Astrocyte (in vitro differentiated cells and primary cell): ENCODE results near the gene ABCF3. TPM values are rescaled to one million over a fixed set of nuclear protein-coding genes. Genes with fewer than 3 reads are reported as not detected.
A peak's percentile ranks its signal among the peaks of the same experiment; 100 is the strongest.
"Not testable (repeated sequence)": the region's sequence is repeated elsewhere in the genome, so short reads cannot be mapped to it uniquely, and the experiment has no call there.

ENCODE experiments used
- DNase-seq: peaks from one replicate; pipeline ENCODE4 v3.0.0-alpha.2; 2010; ENCODE audit warnings: low read depth
- FAIRE-seq: peaks from 2 replicates; lab custom pipeline; 2011; peaks lifted over from hg19 to GRCh38; lab: Jason Lieb, UNC
- H2AFZ ChIP-seq: 2 replicates; pipeline ENCODE4 v1.6.0; 2012; ENCODE audit warnings: low read depth, low read length, inconsistent platforms
- H3K27ac ChIP-seq: 2 replicates; pipeline ENCODE4 v1.5.1; 2011; ENCODE audit warnings: low read depth, low read length, inconsistent platforms
- H3K27me3 ChIP-seq: 2 replicates; pipeline ENCODE4 v1.6.0; 2011; ENCODE audit warnings: low read length, inconsistent platforms; ENCODE audit not compliant: insufficient read depth
- H3K36me3 ChIP-seq: 2 replicates; pipeline ENCODE4 v1.5.1; 2011; ENCODE audit warnings: low read length, inconsistent platforms; ENCODE audit not compliant: insufficient read depth
- H3K4me1 ChIP-seq: 2 replicates; pipeline ENCODE4 v1.5.1; 2011; ENCODE audit warnings: low read length, inconsistent platforms; ENCODE audit not compliant: insufficient read depth
- H3K4me2 ChIP-seq: 2 replicates; pipeline ENCODE4 v1.6.0; 2012; ENCODE audit warnings: low read length, inconsistent platforms
- H3K4me3 ChIP-seq: 2 replicates; pipeline ENCODE4 v1.5.1; 2011; ENCODE audit warnings: low read depth, mild to moderate bottlenecking, low read length, inconsistent platforms; ENCODE audit not compliant: insufficient read depth
- H3K79me2 ChIP-seq: 2 replicates; pipeline ENCODE4 v1.6.0; 2012; ENCODE audit warnings: mild to moderate bottlenecking, low read length, inconsistent platforms; ENCODE audit not compliant: insufficient read depth
- H3K9ac ChIP-seq: 2 replicates; pipeline ENCODE4 v1.6.0; 2012; ENCODE audit warnings: mild to moderate bottlenecking, low read length, inconsistent platforms
- H3K9me3 ChIP-seq: 2 replicates; pipeline ENCODE4 v1.5.1; 2012; ENCODE audit warnings: low read depth, mild to moderate bottlenecking, low read length, inconsistent platforms; ENCODE audit not compliant: insufficient read depth
- H4K20me1 ChIP-seq: 2 replicates; pipeline ENCODE4 v1.6.0; 2012; ENCODE audit warnings: low read length, inconsistent platforms; ENCODE audit not compliant: insufficient read depth
- H3K27ac Mint-ChIP-seq: one replicate; pipeline ENCODE4 v1.8.0; 2021; ENCODE audit warnings: mild to moderate bottlenecking, mixed read lengths; ENCODE audit not compliant: unreplicated experiment
- H3K27me3 Mint-ChIP-seq: one replicate; pipeline ENCODE4 v1.8.0; 2021; ENCODE audit warnings: low read depth, mixed read lengths; ENCODE audit not compliant: unreplicated experiment
- H3K36me3 Mint-ChIP-seq: one replicate; pipeline ENCODE4 v1.8.0; 2021; ENCODE audit warnings: low read depth, mixed read lengths; ENCODE audit not compliant: unreplicated experiment
- H3K4me1 Mint-ChIP-seq: one replicate; pipeline ENCODE4 v1.8.0; 2021; ENCODE audit warnings: low read depth, mixed read lengths; ENCODE audit not compliant: unreplicated experiment
- H3K4me3 Mint-ChIP-seq: one replicate; pipeline ENCODE4 v1.8.0; 2021; ENCODE audit warnings: mild to moderate bottlenecking, moderate library complexity, mixed read lengths; ENCODE audit not compliant: unreplicated experiment
- H3K9me3 Mint-ChIP-seq: one replicate; pipeline ENCODE4 v1.8.0; 2021; ENCODE audit warnings: mild to moderate bottlenecking, mixed read lengths; ENCODE audit not compliant: unreplicated experiment
- total RNA-seq: library from RNA; stranded (reverse); gene quantifications from 2 replicates; pipeline ENCODE4 v1.2.1, GENCODE V29; 2021
- TF ChIP-seq, protein P1 (sequence below): IDR thresholded peaks from 2 replicates; pipeline ENCODE4 v1.5.1; 2011; ENCODE audit warnings: low read depth, mild to moderate bottlenecking, inconsistent platforms, low read length, moderate library complexity; ENCODE audit not compliant: insufficient read depth

The ABCF3 gene
- total RNA-seq, 1 donor from 2014 or later = 70.9 TPM

DNA sequence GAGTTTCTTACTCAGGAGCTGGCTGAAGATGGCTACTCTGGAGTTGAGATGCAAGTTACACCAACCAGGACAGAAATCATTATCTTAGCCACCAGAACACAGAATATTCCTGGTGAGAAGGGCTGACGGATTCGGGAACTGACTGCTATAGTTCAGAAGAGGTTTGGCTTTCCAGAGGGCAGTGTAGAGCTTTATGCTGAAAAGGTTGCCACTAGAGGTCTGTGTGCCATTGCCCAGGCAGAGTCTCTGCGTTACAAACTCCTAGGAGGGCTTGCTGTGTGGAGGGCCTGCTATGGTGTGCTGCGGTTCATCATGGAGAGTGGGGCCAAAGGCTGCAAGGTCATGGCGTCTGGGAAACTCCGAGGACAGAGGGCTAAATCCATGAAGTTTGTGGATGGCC, 36.2 kb upstream of the ABCF3 start:
- not testable (repeated sequence) for FAIRE-seq, H3K27me3 ChIP-seq, H3K27ac Mint-ChIP-seq, H3K36me3 ChIP-seq, H4K20me1 ChIP-seq, DNase-seq, H3K4me2 ChIP-seq, H3K4me3 ChIP-seq, H3K4me1 Mint-ChIP-seq, H3K4me1 ChIP-seq, H3K79me2 ChIP-seq, H3K36me3 Mint-ChIP-seq, H3K27me3 Mint-ChIP-seq, H3K9me3 Mint-ChIP-seq, H3K27ac ChIP-seq, H3K9me3 ChIP-seq, H3K4me3 Mint-ChIP-seq, H3K9ac ChIP-seq, H2AFZ ChIP-seq
- TF ChIP-seq, protein P1, sequence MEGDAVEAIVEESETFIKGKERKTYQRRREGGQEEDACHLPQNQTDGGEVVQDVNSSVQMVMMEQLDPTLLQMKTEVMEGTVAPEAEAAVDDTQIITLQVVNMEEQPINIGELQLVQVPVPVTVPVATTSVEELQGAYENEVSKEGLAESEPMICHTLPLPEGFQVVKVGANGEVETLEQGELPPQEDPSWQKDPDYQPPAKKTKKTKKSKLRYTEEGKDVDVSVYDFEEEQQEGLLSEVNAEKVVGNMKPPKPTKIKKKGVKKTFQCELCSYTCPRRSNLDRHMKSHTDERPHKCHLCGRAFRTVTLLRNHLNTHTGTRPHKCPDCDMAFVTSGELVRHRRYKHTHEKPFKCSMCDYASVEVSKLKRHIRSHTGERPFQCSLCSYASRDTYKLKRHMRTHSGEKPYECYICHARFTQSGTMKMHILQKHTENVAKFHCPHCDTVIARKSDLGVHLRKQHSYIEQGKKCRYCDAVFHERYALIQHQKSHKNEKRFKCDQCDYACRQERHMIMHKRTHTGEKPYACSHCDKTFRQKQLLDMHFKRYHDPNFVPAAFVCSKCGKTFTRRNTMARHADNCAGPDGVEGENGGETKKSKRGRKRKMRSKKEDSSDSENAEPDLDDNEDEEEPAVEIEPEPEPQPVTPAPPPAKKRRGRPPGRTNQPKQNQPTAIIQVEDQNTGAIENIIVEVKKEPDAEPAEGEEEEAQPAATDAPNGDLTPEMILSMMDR = peak; percentile 34

DNA sequence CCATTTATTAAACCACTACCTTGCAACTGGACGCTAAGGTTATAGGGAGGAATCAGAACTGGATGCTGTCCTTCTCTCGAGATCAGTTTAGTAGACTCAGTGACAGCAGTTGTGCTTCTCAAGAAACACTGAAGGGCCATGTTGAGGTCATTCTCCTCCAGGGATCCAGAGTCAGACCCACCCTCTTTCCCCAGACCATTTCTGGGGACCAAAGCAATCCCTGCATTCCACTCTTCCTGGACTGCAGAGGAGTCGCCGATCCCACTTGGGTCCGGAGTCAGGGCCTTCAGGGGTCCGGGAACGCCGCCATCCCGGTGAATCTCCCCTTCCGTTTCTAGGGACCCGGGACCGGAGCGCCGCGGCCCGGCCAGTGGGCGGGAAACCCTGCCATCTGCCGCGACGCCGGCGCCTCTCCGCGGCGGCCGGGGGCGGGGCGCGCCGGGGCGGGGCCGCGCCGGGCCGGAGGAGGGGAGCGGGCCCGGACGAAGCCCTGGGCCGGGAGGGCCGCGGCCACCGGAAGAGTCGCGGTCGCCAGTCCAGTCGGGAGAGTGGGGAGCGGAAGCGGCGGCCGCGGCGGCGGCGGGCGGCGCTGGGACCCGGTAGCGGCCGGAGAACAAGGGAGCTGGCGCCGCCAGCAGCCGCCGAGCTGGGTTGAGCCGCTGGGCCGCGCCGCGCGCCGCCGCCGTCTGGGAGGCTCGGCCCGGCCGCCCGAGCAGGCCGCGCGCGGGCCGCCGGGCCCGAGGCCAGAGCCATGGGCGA, 30.9 kb upstream of the ABCF3 start, which contains the start of gene DVL3:
Gene DVL3 (plus strand): TSS at position 493 of the 759 bp plus-strand sequence. CDS start 259 bp downstream, at position 752.
- peak within 1 kb of the TSS; percentile 99 for H3K4me2 ChIP-seq
- peaks cover 4% of the 10 kb centered on the region for H3K36me3 ChIP-seq
- TF ChIP-seq, protein P1 = no peak
- Mint-ChIP-seq H3K27ac (peak within 1 kb of the TSS; percentile 91), H3K9me3 (no peaks in the 10 kb centered on the region), H3K27me3 (no peaks in the 10 kb centered on the region), H3K36me3 (peaks cover 2% of the 10 kb centered on the region), H3K4me1 (peaks cover 11% of the 10 kb centered on the region), H3K4me3 (peak within 1 kb of the TSS; percentile 96)
- H3K27ac ChIP-seq = peak within 1 kb of the TSS; percentile 75
- H3K9ac ChIP-seq = peak within 1 kb of the TSS; percentile 91
- no peaks in the 10 kb centered on the region for H3K9me3 ChIP-seq
- H3K4me3 ChIP-seq = peak within 1 kb of the TSS; percentile 92
- peaks cover 44% of the 10 kb centered on the region for H3K79me2 ChIP-seq
- no peaks in the 10 kb centered on the region for H3K27me3 ChIP-seq
- FAIRE-seq (no peak), DNase-seq (peak; percentile 37)
- peak within 1 kb of the TSS; percentile 95 for H2AFZ ChIP-seq
- H4K20me1 ChIP-seq = peaks cover 40% of the 10 kb centered on the region
- H3K4me1 ChIP-seq = peaks cover 18% of the 10 kb centered on the region
